ENCODE measurements around the gene NOTCH4. TPM values are rescaled to one million over a fixed set of nuclear protein-coding genes. Genes with fewer than 3 reads are reported as not detected.

Gene NOTCH4
- total RNA-seq, 1 donor: 1.1 TPM

DNA sequence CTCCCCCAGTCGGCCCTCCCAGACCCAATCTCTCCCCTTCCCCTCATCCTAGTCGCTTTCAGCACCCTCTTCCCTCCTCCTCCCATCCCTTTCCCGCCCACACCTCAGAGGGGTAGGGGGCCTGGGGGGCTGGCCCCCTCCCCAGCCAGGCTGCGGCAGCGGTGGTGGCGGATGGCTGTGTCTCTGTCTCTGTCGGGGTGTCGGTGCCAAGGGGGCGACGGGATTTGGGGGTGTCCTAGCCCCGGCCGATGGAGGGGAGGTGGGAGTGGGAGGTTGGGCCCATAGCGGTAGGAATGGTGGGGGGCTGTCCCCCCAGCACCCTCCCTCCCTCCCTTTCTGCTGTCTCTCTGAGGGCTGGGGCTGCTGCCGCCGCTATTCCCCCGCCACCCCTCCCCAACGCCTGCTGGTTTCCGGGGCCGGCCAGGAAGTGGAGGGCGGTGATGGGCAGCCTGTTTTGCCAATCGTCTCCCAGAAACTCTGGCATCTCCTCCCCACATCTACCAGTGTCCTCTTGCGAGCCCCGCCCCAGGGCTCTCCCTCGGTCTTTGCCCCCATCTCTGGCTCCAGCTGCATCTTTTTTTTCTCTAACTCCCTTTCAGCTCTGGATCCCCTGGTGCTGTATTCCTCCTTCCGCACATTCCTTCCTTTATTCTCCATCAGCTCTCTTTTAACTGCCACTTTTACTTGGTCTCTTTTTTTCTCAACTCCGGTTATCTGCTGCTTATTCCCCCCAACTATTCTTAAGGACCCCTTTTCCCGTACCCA lies 48.0 kb downstream of the NOTCH4 start, which contains the start of gene AGPAT1:
AGPAT1 (minus strand) TSS at position 374 of the 765 bp plus-strand sequence. CDS start 4,588 bp downstream, outside the sequence.
- peak within 1 kb of the TSS; percentile 94 for H3K4me3 ChIP-seq (ENCODE audit: low read depth, low read length)
- TF ChIP-seq, protein P1, sequence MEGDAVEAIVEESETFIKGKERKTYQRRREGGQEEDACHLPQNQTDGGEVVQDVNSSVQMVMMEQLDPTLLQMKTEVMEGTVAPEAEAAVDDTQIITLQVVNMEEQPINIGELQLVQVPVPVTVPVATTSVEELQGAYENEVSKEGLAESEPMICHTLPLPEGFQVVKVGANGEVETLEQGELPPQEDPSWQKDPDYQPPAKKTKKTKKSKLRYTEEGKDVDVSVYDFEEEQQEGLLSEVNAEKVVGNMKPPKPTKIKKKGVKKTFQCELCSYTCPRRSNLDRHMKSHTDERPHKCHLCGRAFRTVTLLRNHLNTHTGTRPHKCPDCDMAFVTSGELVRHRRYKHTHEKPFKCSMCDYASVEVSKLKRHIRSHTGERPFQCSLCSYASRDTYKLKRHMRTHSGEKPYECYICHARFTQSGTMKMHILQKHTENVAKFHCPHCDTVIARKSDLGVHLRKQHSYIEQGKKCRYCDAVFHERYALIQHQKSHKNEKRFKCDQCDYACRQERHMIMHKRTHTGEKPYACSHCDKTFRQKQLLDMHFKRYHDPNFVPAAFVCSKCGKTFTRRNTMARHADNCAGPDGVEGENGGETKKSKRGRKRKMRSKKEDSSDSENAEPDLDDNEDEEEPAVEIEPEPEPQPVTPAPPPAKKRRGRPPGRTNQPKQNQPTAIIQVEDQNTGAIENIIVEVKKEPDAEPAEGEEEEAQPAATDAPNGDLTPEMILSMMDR (IDR thresholded peaks at IDR 0.05; ENCODE audit: insufficient read depth, low read length): no peak
- peak; percentile 98 for DNase-seq (ENCODE audit: low read depth)

DNA sequence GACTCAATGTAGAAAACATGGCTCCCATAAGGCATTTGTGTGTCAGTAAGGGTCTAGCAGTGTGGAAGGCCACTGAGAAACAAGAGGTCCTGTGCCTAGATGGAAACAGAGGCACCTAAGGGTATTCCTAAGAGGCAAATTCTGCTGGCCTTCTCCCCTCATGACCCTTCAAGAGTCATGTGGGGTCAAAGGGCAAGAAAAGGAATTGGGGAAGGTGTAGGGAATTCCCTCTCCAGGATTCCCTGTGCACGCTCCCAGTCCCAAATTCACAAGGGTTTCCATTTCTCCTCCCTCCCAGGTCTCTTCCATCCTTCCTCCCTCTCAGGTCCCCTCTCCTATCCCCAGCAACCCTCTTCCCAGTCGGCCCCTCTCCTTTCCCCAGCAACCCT lies 48.6 kb downstream of the NOTCH4 start:
- peak overlapping the region; percentile 94 for H3K4me3 ChIP-seq (ENCODE audit: low read depth, low read length)
- no peak for DNase-seq (ENCODE audit: low read depth)
- TF ChIP-seq, protein P1 (IDR thresholded peaks at IDR 0.05; ENCODE audit: insufficient read depth, low read length): no peak

DNA sequence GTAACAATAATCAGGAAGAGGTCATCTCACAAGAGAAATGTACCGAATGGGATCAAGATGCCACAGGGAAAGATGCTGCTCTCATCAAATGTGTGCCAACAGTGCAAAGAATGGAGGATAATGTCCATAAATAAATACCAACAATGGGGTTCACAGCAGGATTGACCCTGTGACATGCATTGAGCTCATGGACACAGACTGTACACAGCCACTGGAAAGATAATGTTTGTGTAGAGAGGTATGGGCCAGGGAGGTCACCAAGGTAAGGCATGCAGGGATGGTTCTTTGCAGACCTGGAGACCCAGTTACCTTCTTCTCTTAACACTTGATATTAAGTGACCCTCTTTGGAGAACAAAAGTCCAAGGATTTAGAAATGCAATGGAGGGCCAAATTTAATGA lies 49.5 kb downstream of the NOTCH4 start:
- H3K4me3 ChIP-seq (ENCODE audit: low read depth, low read length): peak overlapping the region; percentile 94
- no peak for DNase-seq (ENCODE audit: low read depth)
- TF ChIP-seq, protein P1 (IDR thresholded peaks at IDR 0.05; ENCODE audit: insufficient read depth, low read length): no peak

DNA sequence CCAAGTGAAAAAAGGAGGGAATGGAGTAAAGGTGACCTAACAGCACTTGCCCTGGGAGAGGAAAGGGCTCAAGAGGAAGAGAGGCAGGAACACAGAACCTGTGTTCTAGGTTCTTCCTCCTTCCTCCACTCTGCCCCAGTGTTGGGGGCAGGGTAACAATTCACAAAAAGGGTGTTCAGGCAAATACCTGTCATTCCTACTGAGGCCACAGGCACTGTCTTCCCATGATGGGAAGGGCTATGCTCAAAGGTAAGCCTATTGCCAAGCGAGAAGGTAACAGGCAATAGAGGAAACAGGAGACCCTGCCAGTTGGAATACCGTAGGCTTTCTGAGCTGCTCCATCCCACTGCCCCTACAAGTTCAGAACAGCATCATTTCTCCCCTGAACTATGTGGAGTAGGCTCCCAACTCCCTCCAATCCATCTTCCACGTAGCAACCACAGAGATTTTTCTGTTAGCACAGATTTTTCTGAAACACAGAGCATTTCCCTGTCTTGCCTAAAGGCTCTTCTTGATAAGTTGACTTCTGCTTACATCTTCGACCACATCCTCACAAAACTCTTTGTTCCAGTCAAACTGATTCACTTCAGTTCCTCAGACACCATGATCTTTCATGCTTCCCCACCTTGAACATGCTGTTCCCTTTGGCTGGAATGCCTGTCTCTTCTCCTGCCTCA lies 50.7 kb downstream of the NOTCH4 start:
- no peak for DNase-seq (ENCODE audit: low read depth)
- TF ChIP-seq, protein P1 (IDR thresholded peaks at IDR 0.05; ENCODE audit: insufficient read depth, low read length): no peak
- H3K4me3 ChIP-seq (ENCODE audit: low read depth, low read length): no peak overlapping the region

DNA sequence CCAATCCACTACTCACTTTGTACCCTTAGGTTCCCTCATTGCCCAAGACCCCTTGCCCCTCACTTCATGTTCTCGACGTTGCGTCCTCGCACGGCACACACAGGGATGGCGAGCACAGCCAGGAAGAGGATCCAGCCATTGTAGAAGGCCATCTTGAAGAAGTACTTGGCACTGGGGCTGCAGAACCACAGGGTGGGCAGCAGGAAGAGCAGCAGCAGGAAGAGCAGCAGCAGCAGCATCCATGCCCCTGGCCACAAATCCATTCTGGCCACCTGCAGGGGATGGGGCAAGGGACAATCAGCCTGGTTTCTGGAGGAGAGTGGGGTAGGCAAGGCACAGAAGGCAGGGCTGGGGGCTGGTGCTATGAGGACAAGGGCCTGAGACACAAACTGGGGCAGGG lies 52.6 kb downstream of the NOTCH4 start:
- DNase-seq (ENCODE audit: low read depth): no peak
- H3K4me3 ChIP-seq (ENCODE audit: low read depth, low read length): no peak overlapping the region
- TF ChIP-seq, protein P1 (IDR thresholded peaks at IDR 0.05; ENCODE audit: insufficient read depth, low read length): no peak

DNA sequence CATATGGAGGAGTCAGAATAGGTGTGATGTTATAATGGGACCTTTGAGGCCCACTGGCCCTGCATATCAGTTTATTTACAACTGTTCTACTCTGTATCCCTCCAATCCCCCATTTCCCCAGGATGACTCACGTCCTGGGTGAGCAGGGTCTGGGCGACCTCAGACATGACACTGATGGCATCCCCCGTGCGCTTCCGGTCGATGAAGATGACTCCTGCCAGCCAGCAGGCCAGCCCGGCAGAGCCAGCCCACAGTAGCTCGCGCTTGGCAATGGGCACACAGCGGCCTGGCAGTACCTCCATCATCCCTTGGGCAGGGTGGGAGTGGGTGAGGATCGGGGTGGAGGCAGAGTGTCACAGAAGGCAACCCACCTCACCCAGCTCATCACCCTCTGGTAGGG lies 53.6 kb downstream of the NOTCH4 start:
- DNase-seq (ENCODE audit: low read depth): no peak
- TF ChIP-seq, protein P1 (IDR thresholded peaks at IDR 0.05; ENCODE audit: insufficient read depth, low read length): no peak
- no peak overlapping the region for H3K4me3 ChIP-seq (ENCODE audit: low read depth, low read length)

All from fibroblast of the aortic adventitia (primary cell).